ENCODE results near the gene DPEP2NB. TPM values are rescaled to one million over a fixed set of nuclear protein-coding genes. Genes with fewer than 3 reads are reported as not detected.

The DPEP2NB gene
- total RNA-seq, 1 experiment from 2014 or later = not detected

- Mint-ChIP-seq H3K36me3 (ENCODE audit: insufficient read depth in 1 of 3, low read depth in 3 of 3) (peaks cover 2 to 39% (median 13%) of the 10 kb centered on the region in 3 experiments; a peak in 6 of 7 replicates), H3K27me3 (ENCODE audit: low read depth) (no peaks in the 10 kb centered on the region), H3K27ac (no peak overlapping the region), H3K9me3 (no peaks in the 10 kb centered on the region), H3K4me3 (no peak overlapping the region), H3K4me1 (no peaks in the 10 kb centered on the region)
- Histone ChIP-seq H3K27me3 (ENCODE audit: insufficient read depth, low read length) (no peaks in the 10 kb centered on the region), H2BK5ac (ENCODE audit: insufficient read length, low read length) (no peak overlapping the region), H2AK5ac (ENCODE audit: insufficient read length, low read length) (no peak overlapping the region), H3K56ac (ENCODE audit: insufficient read length, low read depth, low read length) (no peak overlapping the region), H3K4ac (ENCODE audit: low read depth, low read length) (no peak overlapping the region), H3K18ac (ENCODE audit: insufficient read length, low read depth, low read length) (no peak overlapping the region), H4K20me1 (ENCODE audit: control insufficient read depth, insufficient read depth, insufficient read length) (no peaks in the 10 kb centered on the region), H2BK12ac (ENCODE audit: insufficient read length, low read depth, low read length) (no peak overlapping the region), H3K27ac (ENCODE audit: insufficient read length, low read depth, low read length) (no peak overlapping the region), H3K4me1 (ENCODE audit: insufficient read depth, low read length) (no peaks in the 10 kb centered on the region), H3T11ph (ENCODE audit: low read length) (no peak overlapping the region), H3K23me2 (ENCODE audit: insufficient read length, low read depth, low read length, poor library complexity, severe bottlenecking) (no peaks in the 10 kb centered on the region), H3K9me3 (ENCODE audit: control insufficient read depth, low read depth, low read length) (no peaks in the 10 kb centered on the region), H4K91ac (ENCODE audit: insufficient read length, low read depth, low read length) (no peak overlapping the region), H3K4me2 (ENCODE audit: insufficient read depth, insufficient read length, low read length) (no peak overlapping the region), H2BK15ac (ENCODE audit: low read depth, low read length) (no peak overlapping the region), H2BK120ac (ENCODE audit: low read depth, low read length, poor library complexity, severe bottlenecking) (no peak overlapping the region), H3K9ac (ENCODE audit: extremely low read depth, insufficient read length, low read length) (no peak overlapping the region), H2BK20ac (ENCODE audit: low read depth, low read length, poor library complexity, severe bottlenecking) (no peak overlapping the region), H3K79me2 (ENCODE audit: insufficient read depth, low read length) (no peaks in the 10 kb centered on the region), H3K14ac (ENCODE audit: insufficient read depth, low read length) (no peak overlapping the region), H3K79me1 (ENCODE audit: insufficient read depth, low read depth, low read length, poor library complexity, severe bottlenecking) (no peaks in the 10 kb centered on the region), H3K23ac (ENCODE audit: insufficient read length, low read depth, low read length) (no peak overlapping the region), H4K5ac (ENCODE audit: insufficient read length, low read depth, low read length) (no peak overlapping the region), H2AFZ (ENCODE audit: low read length) (no peak overlapping the region), H4K8ac (replicated peaks; ENCODE audit: insufficient read length, low read depth, low read length) (no peak overlapping the region)
- TF ChIP-seq, protein P1, sequence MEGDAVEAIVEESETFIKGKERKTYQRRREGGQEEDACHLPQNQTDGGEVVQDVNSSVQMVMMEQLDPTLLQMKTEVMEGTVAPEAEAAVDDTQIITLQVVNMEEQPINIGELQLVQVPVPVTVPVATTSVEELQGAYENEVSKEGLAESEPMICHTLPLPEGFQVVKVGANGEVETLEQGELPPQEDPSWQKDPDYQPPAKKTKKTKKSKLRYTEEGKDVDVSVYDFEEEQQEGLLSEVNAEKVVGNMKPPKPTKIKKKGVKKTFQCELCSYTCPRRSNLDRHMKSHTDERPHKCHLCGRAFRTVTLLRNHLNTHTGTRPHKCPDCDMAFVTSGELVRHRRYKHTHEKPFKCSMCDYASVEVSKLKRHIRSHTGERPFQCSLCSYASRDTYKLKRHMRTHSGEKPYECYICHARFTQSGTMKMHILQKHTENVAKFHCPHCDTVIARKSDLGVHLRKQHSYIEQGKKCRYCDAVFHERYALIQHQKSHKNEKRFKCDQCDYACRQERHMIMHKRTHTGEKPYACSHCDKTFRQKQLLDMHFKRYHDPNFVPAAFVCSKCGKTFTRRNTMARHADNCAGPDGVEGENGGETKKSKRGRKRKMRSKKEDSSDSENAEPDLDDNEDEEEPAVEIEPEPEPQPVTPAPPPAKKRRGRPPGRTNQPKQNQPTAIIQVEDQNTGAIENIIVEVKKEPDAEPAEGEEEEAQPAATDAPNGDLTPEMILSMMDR (conservative IDR thresholded peaks at IDR 0.05) = no peak
- no peak for DNase-seq
- no CpG with 5 or more reads among the region's 4 CpGs for WGBS (ENCODE audit: extremely low coverage, insufficient read length, low lambda C conversion rate)
Measured at GRCh38 chr16:68062910-68063393, 47.2 kb upstream of the DPEP2NB start.
